CD14-positive monocyte (primary cell): ENCODE measurements around the gene IPO9. TPM values are rescaled to one million over a fixed set of nuclear protein-coding genes. Genes with fewer than 3 reads are reported as not detected.

Source experiments
- DNase-seq, 3 donors: peaks; one replicate each; pipeline ENCODE4 v3.0.0-alpha.2; 2011 to 2022
- H2AFZ ChIP-seq: 2 replicates; pipeline ENCODE4 v1.6.0; 2012; ENCODE audit warnings: mild to moderate bottlenecking, low read depth, low read length, inconsistent platforms; ENCODE audit not compliant: insufficient read depth, poor library complexity, severe bottlenecking
- H3K27ac ChIP-seq, 2 donors: 1 replicate in 1 of 2; 2 replicates in 1 of 2; pipeline ENCODE4 v1.5.1; 2012 to 2013; ENCODE audit warnings: low read length in 2 of 2, control low read depth in 1 of 2, inconsistent platforms in 1 of 2, low read depth in 1 of 2, mild to moderate bottlenecking in 1 of 2
- H3K27me3 ChIP-seq, 2 donors: one replicate each; pipeline versions ENCODE4 v1.6.0 to v1.6.1; 2011 to 2013; ENCODE audit warnings: low read length in 2 of 2; ENCODE audit not compliant: control insufficient read depth in 2 of 2, insufficient read depth in 2 of 2
- H3K36me3 ChIP-seq, 2 donors: replicated peaks in 1 of 2; 1 replicate in 1 of 2; 2 replicates in 1 of 2; pipeline versions ENCODE4 v1.5.1 to v1.6.1; 2012 to 2013; ENCODE audit warnings: low read length in 2 of 2, control low read depth in 1 of 2, inconsistent platforms in 1 of 2, mild to moderate bottlenecking in 1 of 2; ENCODE audit not compliant: insufficient read depth in 2 of 2, control insufficient read depth in 1 of 2
- H3K4me1 ChIP-seq, 2 donors: 1 replicate in 1 of 2; 2 replicates in 1 of 2; pipeline versions ENCODE4 v1.5.1 to v1.6.1; 2012 to 2013; ENCODE audit warnings: low read length in 2 of 2, control low read depth in 1 of 2, inconsistent platforms in 1 of 2, mild to moderate bottlenecking in 1 of 2, moderate library complexity in 1 of 2; ENCODE audit not compliant: insufficient read depth in 2 of 2, control insufficient read depth in 1 of 2
- H3K4me2 ChIP-seq: replicated peaks from 2 replicates; pipeline ENCODE3; 2012; ENCODE audit warnings: low read length, moderate library complexity, mild to moderate bottlenecking; ENCODE audit not compliant: poor library complexity, severe bottlenecking; ENCODE audit errors: extremely low read depth
- H3K4me3 ChIP-seq, 3 experiments: fragments of 200-600 bp in 1 of 3; sonication (generic) in 1 of 3; replicated peaks in 1 of 3; 1 replicate in 2 of 3; 2 replicates in 1 of 3; pipeline ENCODE4 v1.5.1; 2011 to 2013; ENCODE audit warnings: low read length in 3 of 3, mild to moderate bottlenecking in 3 of 3, control low read depth in 2 of 3, low read depth in 2 of 3, inconsistent platforms in 1 of 3, moderate library complexity in 1 of 3
- H3K79me2 ChIP-seq: 2 replicates; pipeline ENCODE4 v1.6.0; 2012; ENCODE audit warnings: mild to moderate bottlenecking, control low read depth, inconsistent platforms, low read length, moderate library complexity; ENCODE audit not compliant: insufficient read depth
- H3K9ac ChIP-seq: 2 replicates; pipeline ENCODE4 v1.6.0; 2017; ENCODE audit warnings: low read length, mild to moderate bottlenecking; ENCODE audit not compliant: insufficient read depth, poor library complexity, severe bottlenecking
- H3K9me3 ChIP-seq, 2 donors: replicated peaks in 1 of 2; 1 replicate in 1 of 2; 2 replicates in 1 of 2; pipeline versions ENCODE4 v1.5.1 to v1.6.1; 2012 to 2013; ENCODE audit warnings: low read length in 2 of 2, control low read depth in 1 of 2; ENCODE audit not compliant: control insufficient read depth in 1 of 2, insufficient read depth in 1 of 2
- H4K20me1 ChIP-seq: 2 replicates; pipeline ENCODE4 v1.6.0; 2012; ENCODE audit warnings: mild to moderate bottlenecking, low read length, control low read depth, moderate library complexity; ENCODE audit not compliant: insufficient read depth
- H3K27ac Mint-ChIP-seq, 7 donors: one replicate each; pipeline ENCODE4 v1.8.0; 2020; ENCODE audit warnings: mild to moderate bottlenecking in 7 of 7, mixed read lengths in 7 of 7, moderate library complexity in 6 of 7, inconsistent platforms in 2 of 7
- H3K27me3 Mint-ChIP-seq, 3 donors: one replicate each; pipeline ENCODE4 v1.8.0; 2021 to 2022; ENCODE audit warnings: low read depth in 3 of 3, mild to moderate bottlenecking in 3 of 3, mixed read lengths in 3 of 3, moderate library complexity in 3 of 3, inconsistent platforms in 1 of 3
- H3K36me3 Mint-ChIP-seq, 2 donors: one replicate each; pipeline ENCODE4 v1.8.0; 2020; ENCODE audit warnings: mixed read lengths in 2 of 2, inconsistent platforms in 1 of 2, mild to moderate bottlenecking in 1 of 2
- H3K4me1 Mint-ChIP-seq: one replicate; pipeline ENCODE4 v1.8.0; 2020; ENCODE audit warnings: mild to moderate bottlenecking, mixed read lengths
- H3K4me3 Mint-ChIP-seq, 2 donors: one replicate each; pipeline ENCODE4 v1.8.0; 2020; ENCODE audit warnings: mild to moderate bottlenecking in 2 of 2, mixed read lengths in 2 of 2, moderate library complexity in 1 of 2
- H3K9me3 Mint-ChIP-seq, 7 donors: one replicate each; pipeline ENCODE4 v1.8.0; 2020 to 2022; ENCODE audit warnings: mixed read lengths in 7 of 7, mild to moderate bottlenecking in 6 of 7, moderate library complexity in 6 of 7, inconsistent platforms in 2 of 7
- CTCF ChIP-seq: fragments of 200-600 bp; IDR thresholded peaks from one replicate; pipeline ENCODE4 v1.8.0; 2022; ENCODE audit warnings: antibody characterized with exemption, mild to moderate bottlenecking
- WGBS: methylation state at CpG from one replicate; pipeline ENCODE4 v1.1.5; 2013; ENCODE audit warnings: missing lambda C conversion rate; ENCODE audit not compliant: insufficient coverage; 5-methylcytosine and 5-hydroxymethylcytosine counted together
- intact Hi-C, 2 donors: fragments of 100-400 bp; cut with micrococcal nuclease; formaldehyde crosslinking; loops; one replicate each; pipeline versions ENCODE4 v1.15.0 to v1.15.1; 2023
- polyA plus RNA-seq, 3 donors: library from polyadenylated mRNA; depleted of rRNA in 1 of 3; unstranded in 2 of 3; stranded (reverse) in 1 of 3; fragments of 300-500 nt in 2 of 3; fragments of >200 nt in 1 of 3; fragmentation: Illumina TruSeq in 2 of 3; gene quantifications; 1 replicate in 2 of 3; 2 replicates in 1 of 3; pipeline ENCODE4 v1.2.3, GENCODE V29; 2012 to 2021

The IPO9 gene
- polyA plus RNA-seq, 3 donors: 11.3 to 12.6 (median 12.0) TPM

DNA sequence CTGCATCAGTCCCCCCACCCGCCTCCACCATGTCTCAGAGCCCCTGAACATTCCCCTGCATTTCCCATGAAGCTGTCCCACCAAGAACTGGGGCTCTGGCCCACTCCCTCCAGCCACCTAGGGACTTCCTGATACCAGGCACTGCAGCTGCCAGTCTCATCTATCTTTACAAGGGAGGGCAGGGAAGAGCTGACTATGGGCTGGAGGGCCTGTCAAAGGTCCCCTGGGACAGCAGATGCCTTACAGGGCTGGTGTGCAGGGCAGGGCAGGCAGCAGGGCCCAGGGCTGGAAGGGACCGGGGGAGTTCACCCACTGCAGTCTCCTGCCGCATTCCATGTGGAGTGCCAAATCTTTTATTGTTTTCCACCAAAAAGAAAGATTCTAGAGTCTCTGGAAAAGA lies 77.4 kb downstream of the IPO9 start:
- H3K27me3 ChIP-seq: no peaks in the 10 kb centered on the region
- peak overlapping the region in 1 of 7 donors; percentile 45 for H3K27ac Mint-ChIP-seq
- H3K4me3 Mint-ChIP-seq: no peak overlapping the region
- intact Hi-C loops: no loop called here
- H3K4me1 Mint-ChIP-seq: no peaks in the 10 kb centered on the region
- no peak overlapping the region for H3K4me2 ChIP-seq
- H3K9ac ChIP-seq: no peak overlapping the region
- no peak overlapping the region for H2AFZ ChIP-seq
- H3K27me3 Mint-ChIP-seq: peaks cover 3 to 5% (median 3%) of the 10 kb centered on the region in 3 donors
- no peak for DNase-seq
- no peaks in the 10 kb centered on the region for H3K9me3 ChIP-seq
- H4K20me1 ChIP-seq: no peaks in the 10 kb centered on the region
- WGBS: 96% methylated on average over 2 of the region's 3 CpGs
- H3K4me3 ChIP-seq: no peak overlapping the region
- no peak for TF ChIP-seq CTCF
- H3K4me1 ChIP-seq: no peaks in the 10 kb centered on the region
- H3K36me3 ChIP-seq: no peaks in the 10 kb centered on the region
- no peaks in the 10 kb centered on the region for H3K36me3 Mint-ChIP-seq
- no peak overlapping the region for H3K27ac ChIP-seq
- H3K9me3 Mint-ChIP-seq: no peaks in the 10 kb centered on the region
- no peaks in the 10 kb centered on the region for H3K79me2 ChIP-seq

GRCh38 chr1:201907621-201908020 lies 78.7 kb downstream of the IPO9 start:
- 95% methylated on average over 6 of the region's 6 CpGs for WGBS
- Histone ChIP-seq H2AFZ (no peak overlapping the region), H3K4me3 (no peak overlapping the region), H3K9me3 (no peaks in the 10 kb centered on the region), H3K27me3 (no peaks in the 10 kb centered on the region), H4K20me1 (no peaks in the 10 kb centered on the region), H3K4me2 (no peak overlapping the region), H3K79me2 (no peaks in the 10 kb centered on the region), H3K9ac (no peak overlapping the region), H3K36me3 (no peaks in the 10 kb centered on the region), H3K27ac (no peak overlapping the region), H3K4me1 (no peaks in the 10 kb centered on the region)
- Mint-ChIP-seq H3K4me3 (no peak overlapping the region), H3K36me3 (no peaks in the 10 kb centered on the region), H3K27me3 (peaks cover 3 to 5% (median 3%) of the 10 kb centered on the region in 3 donors), H3K9me3 (no peaks in the 10 kb centered on the region), H3K27ac (no peak overlapping the region), H3K4me1 (no peaks in the 10 kb centered on the region)
- no peak for TF ChIP-seq CTCF
- intact Hi-C loops: no loop called here
- DNase-seq: no peak
